BJ (cell line): ENCODE measurements around the gene OMP. TPM values are rescaled to one million over a fixed set of nuclear protein-coding genes. Genes with fewer than 3 reads are reported as not detected.
A peak's percentile ranks its signal among the peaks of the same experiment; 100 is the strongest.

Source experiments
- CTCF ChIA-PET: fragments of 350-600 bp; formaldehyde crosslinking; extraction: SDS; loops from one replicate; lab custom pipeline; 2021; ENCODE audit warnings: antibody characterized with exemption, inconsistent platforms; lab: Yijun Ruan, JAX
- POLR2A ChIA-PET: fragments of 300-600 bp; sonication (Branson Sonifier 250); formaldehyde crosslinking; extraction: SDS; loops from one replicate; lab custom pipeline; 2021; ENCODE audit warnings: antibody characterized with exemption; lab: Charles Lee
- DNase-seq: peaks from one replicate; pipeline ENCODE4 v3.0.0-alpha.2; 2011; ENCODE audit warnings: low read depth
- H3K27me3 ChIP-seq: 2 replicates; pipeline ENCODE4 v1.6.0; 2011; ENCODE audit warnings: low read length; ENCODE audit not compliant: control insufficient read depth, insufficient read depth
- H3K36me3 ChIP-seq: 2 replicates; pipeline ENCODE4 v1.5.1; 2011; ENCODE audit warnings: low read length; ENCODE audit not compliant: control insufficient read depth, insufficient read depth
- H3K4me3 ChIP-seq: 2 replicates; pipeline ENCODE4 v1.5.1; 2011; ENCODE audit warnings: low read depth, mild to moderate bottlenecking, control low read depth, low read length
- polyA plus RNA-seq: library from polyadenylated mRNA; depleted of rRNA; stranded (reverse); fragments of >200 nt; gene quantifications from 2 replicates; pipeline ENCODE4 v1.2.3, GENCODE V29; 2011
- TF ChIP-seq, protein P1 (sequence below): IDR thresholded peaks from 2 replicates; pipeline ENCODE4 v1.5.1; 2011; ENCODE audit warnings: low read depth, mild to moderate bottlenecking, control low read depth, inconsistent platforms, low read length, moderate library complexity; ENCODE audit not compliant: insufficient read depth

OMP gene
- polyA plus RNA-seq, 1 experiment, result not detected

DNA sequence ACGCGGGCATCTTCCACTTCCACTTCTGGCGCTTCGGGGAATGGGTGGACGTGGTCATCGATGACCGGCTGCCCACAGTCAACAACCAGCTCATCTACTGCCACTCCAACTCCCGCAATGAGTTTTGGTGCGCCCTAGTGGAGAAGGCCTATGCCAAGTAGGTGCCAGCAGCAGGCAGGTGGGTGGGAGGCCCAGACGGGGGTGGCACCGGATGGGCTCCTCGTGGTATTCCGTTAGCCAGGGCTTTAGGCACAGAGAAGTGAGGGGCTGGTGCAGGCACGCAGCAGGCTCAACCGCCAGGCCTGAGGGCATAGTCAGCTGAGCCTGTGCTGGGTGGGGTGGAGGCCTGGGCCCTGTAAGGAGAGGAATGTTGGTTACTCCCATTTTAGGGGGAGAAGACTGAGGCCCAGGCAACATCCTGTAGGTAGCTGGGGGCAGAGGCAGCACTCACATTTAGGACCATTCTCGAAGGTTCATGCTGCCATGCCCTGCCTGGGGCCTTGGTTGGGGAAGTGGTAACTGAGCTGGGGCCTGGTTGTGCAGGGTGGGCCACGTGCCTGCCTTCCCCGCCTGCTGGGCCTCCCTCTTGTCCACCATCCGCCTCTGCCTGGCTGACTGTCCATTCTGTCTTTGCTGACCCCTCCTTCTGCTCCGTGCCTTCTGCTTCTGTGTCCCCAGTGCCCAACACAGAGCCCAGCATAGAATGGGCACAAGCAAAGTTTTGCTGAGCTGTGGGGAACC lies 10.2 kb downstream of the OMP start:
- no peaks in the 10 kb centered on the region for H3K27me3 ChIP-seq
- no peak overlapping the region for H3K4me3 ChIP-seq
- CTCF ChIA-PET, result interaction anchor here (0.8 to 10.1 kb wide), 15 partner anchors 10 to 506 kb away, joined by 3 to 71 read pairs (median 6); partner anchors contain the start of genes MYO7A and OMP
- H3K36me3 ChIP-seq, result peaks cover 2% of the 10 kb centered on the region
- DNase-seq, result no peak
- TF ChIP-seq, protein P1, sequence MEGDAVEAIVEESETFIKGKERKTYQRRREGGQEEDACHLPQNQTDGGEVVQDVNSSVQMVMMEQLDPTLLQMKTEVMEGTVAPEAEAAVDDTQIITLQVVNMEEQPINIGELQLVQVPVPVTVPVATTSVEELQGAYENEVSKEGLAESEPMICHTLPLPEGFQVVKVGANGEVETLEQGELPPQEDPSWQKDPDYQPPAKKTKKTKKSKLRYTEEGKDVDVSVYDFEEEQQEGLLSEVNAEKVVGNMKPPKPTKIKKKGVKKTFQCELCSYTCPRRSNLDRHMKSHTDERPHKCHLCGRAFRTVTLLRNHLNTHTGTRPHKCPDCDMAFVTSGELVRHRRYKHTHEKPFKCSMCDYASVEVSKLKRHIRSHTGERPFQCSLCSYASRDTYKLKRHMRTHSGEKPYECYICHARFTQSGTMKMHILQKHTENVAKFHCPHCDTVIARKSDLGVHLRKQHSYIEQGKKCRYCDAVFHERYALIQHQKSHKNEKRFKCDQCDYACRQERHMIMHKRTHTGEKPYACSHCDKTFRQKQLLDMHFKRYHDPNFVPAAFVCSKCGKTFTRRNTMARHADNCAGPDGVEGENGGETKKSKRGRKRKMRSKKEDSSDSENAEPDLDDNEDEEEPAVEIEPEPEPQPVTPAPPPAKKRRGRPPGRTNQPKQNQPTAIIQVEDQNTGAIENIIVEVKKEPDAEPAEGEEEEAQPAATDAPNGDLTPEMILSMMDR, result no peak
- POLR2A ChIA-PET, result no interaction called here

DNA sequence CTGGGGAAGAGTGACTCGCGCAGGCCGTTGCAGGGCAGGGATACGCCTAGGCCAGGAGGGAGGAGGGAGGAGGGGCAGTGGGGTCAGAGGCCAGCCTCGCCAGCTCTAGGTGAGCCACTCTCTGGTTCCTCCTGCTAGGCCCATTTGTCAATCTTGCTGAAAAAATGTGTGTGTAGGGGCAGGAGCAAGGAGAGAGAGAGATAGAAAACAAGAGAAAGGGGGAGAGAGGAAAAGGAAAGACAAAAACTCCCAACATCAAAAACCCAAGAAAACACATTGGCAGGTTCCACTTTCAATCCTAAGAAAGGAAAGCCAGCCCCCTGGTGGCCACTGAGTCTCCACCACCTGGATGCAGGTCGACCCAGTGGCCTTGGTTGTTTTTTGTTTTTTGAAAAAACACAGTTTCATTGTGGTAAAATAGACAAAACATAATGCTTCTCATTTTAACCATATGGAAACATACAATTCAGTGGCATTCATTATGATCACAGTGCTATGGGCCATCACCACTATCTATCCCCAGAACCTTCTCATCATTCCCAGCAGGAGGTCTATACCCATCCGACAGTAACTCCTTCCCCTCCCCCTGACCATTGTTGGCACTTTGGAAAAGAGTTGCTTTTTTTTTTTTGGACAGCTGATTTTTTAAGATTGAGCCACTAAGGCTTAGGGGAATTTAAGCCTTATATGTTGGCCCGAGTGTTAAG lies 10.9 kb downstream of the OMP start:
- CTCF ChIA-PET, result interaction anchor here (0.8 to 10.1 kb wide), 20 partner anchors 9 to 505 kb away, joined by 3 to 71 read pairs (median 4); partner anchors contain the start of genes MYO7A and OMP
- no peak overlapping the region for H3K4me3 ChIP-seq

DNA sequence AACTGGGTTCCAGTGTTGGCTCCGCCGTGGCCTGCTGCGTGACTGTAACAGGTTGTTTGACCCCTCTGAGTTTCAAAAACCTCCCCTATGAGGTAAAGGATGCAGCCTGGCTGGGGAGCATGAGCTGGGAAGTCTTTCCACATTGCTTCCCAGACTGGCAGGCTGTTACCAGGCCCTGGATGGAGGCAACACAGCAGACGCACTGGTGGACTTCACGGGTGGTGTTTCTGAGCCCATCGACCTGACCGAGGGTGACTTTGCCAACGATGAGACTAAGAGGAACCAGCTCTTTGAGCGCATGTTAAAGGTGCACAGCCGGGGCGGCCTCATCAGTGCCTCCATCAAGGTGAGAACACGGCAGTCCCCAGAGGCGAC lies 11.4 kb downstream of the OMP start:
- DNase-seq, result no peak
- TF ChIP-seq, protein P1, result no peak

More for the DNA sequence above, 10.9 kb downstream of the OMP start:
- POLR2A ChIA-PET, result no interaction called here
- H3K36me3 ChIP-seq, result peaks cover 5% of the 10 kb centered on the region
- H3K27me3 ChIP-seq, result no peaks in the 10 kb centered on the region
- TF ChIP-seq, protein P1, result peak; percentile 74
- DNase-seq, result no peak

DNA sequence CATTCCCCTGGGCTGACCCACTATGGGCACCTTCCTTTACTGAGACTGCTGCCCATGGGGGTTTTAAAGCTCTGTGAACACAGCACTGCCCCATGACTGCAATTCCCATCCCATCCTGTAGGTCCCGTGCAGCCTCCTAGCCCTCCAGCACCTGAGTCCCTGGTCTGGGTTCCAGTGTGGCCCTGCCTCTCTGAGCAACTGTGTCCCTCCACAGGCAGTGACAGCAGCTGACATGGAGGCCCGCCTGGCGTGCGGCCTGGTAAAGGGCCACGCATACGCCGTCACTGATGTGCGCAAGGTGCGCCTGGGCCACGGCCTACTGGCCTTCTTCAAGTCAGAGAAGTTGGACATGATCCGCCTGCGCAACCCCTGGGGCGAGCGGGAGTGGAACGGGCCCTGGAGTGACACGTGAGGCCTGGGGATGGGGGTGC lies 12.6 kb downstream of the OMP start:
- POLR2A ChIA-PET, result no interaction called here

More for the DNA sequence above, 11.4 kb downstream of the OMP start:
- ChIA-PET CTCF (interaction anchor here (0.6 to 10.1 kb wide), 15 partner anchors 8 to 513 kb away, joined by 3 to 71 read pairs (median 4); partner anchors contain the start of genes MYO7A and OMP), POLR2A (no interaction called here)
- no peak overlapping the region for H3K4me3 ChIP-seq
- H3K27me3 ChIP-seq, result no peaks in the 10 kb centered on the region
- peaks cover 10% of the 10 kb centered on the region for H3K36me3 ChIP-seq

More for the DNA sequence above, 12.6 kb downstream of the OMP start:
- no peak overlapping the region for H3K4me3 ChIP-seq
- CTCF ChIA-PET, result interaction anchor here (1.0 to 10.1 kb wide), 9 partner anchors 7 to 433 kb away, joined by 3 to 71 read pairs (median 18); partner anchors contain the start of gene MYO7A
- no peaks in the 10 kb centered on the region for H3K27me3 ChIP-seq
- peaks cover 12% of the 10 kb centered on the region for H3K36me3 ChIP-seq
- DNase-seq, result no peak
- TF ChIP-seq, protein P1, result peak; percentile 23; the same call in 1 of the 2 replicates
